ENCODE measurements around the gene CDKN1C.

- TF ChIP-seq POLR2AphosphoS5 (IDR thresholded peaks at IDR 0.05; ENCODE audit: low read depth, low read length) (no peak), TAF1 (IDR thresholded peaks at IDR 0.05; ENCODE audit: borderline replicate concordance, insufficient read depth, low read length) (no peak)
These were observed 18.8 kb upstream of the CDKN1C start for GRCh38 chr11:2904153-2905052.
